ENCODE data around the gene ARRB1. TPM values are rescaled to one million over a fixed set of nuclear protein-coding genes. Genes with fewer than 3 reads are reported as not detected.

The ARRB1 gene
- total RNA-seq, 1 experiment from 2014 or later: 24.2 TPM

DNA sequence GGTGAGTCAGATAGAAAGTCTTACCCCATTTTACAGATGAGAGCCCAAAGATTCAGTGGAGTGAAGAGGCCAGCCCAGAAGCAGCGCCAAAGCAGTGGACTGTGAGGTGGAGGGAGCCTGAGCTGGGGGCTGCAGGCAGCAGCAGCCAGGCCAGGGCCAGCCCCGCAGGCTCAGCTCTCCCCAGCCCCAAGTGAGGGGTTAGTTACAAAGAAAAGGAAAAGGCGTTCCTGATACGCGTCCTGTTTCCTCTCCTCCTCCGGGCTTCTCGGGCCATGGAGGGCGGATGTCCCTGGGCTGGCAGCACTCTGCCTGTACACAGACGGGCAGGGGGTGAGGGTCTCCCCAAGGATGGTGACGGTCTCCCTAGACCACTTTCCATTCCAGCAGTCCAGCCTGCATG lies 44.9 kb downstream of the ARRB1 start:
- H3K9me2 ChIP-seq (ENCODE audit: insufficient read depth): no peaks in the 10 kb centered on the region
- no peaks in the 10 kb centered on the region for H3K27me3 ChIP-seq (ENCODE audit: insufficient read depth, low read length)
- no peaks in the 10 kb centered on the region for H4K20me1 ChIP-seq (ENCODE audit: insufficient read depth)
- ATAC-seq: no peak
- H3K79me2 ChIP-seq (ENCODE audit: insufficient read depth, low read length): no peaks in the 10 kb centered on the region
- H2AFZ ChIP-seq (ENCODE audit: low read depth, low read length, poor library complexity, severe bottlenecking): no peak overlapping the region
- H3K27ac ChIP-seq (ENCODE audit: low read depth, low read length): no peak overlapping the region
- no peaks in the 10 kb centered on the region for H3K9me3 ChIP-seq (ENCODE audit: control insufficient read depth in 1 of 2, insufficient read depth in 1 of 2, low read depth in 1 of 2, low read length in 2 of 2)
- BruUV-seq (replicated peaks): no TSS peak
- peaks cover 0 to 18% of the 10 kb centered on the region in 2 experiments; a peak in 2 of 4 replicates for H3K4me1 ChIP-seq (ENCODE audit: control insufficient read depth in 1 of 2, insufficient read depth in 2 of 2, low read length in 2 of 2)
- H3K9ac ChIP-seq (ENCODE audit: low read length): no peak overlapping the region
- TF ChIP-seq SP1 (IDR thresholded peaks at IDR 0.05; ENCODE audit: low read depth) (no peak), POLR2A (IDR thresholded peaks at IDR 0.05; ENCODE audit: borderline replicate concordance, extremely low read depth, insufficient read depth, insufficient read length) (no peak), TCF7L2 (IDR thresholded peaks at IDR 0.05; ENCODE audit: borderline replicate concordance, extremely low read depth, insufficient read depth, insufficient read length) (no peak), JUND (IDR thresholded peaks at IDR 0.05) (no peak), ZFX (IDR thresholded peaks at IDR 0.05) (no peak), RAD21 (IDR thresholded peaks at IDR 0.05; ENCODE audit: low read depth) (no peak), YY1 (IDR thresholded peaks at IDR 0.05; ENCODE audit: extremely low read depth, insufficient replicate concordance, low read depth, low read length) (no peak), SRF (IDR thresholded peaks at IDR 0.05; ENCODE audit: low read depth) (no peak)
- TF ChIP-seq, protein P1, sequence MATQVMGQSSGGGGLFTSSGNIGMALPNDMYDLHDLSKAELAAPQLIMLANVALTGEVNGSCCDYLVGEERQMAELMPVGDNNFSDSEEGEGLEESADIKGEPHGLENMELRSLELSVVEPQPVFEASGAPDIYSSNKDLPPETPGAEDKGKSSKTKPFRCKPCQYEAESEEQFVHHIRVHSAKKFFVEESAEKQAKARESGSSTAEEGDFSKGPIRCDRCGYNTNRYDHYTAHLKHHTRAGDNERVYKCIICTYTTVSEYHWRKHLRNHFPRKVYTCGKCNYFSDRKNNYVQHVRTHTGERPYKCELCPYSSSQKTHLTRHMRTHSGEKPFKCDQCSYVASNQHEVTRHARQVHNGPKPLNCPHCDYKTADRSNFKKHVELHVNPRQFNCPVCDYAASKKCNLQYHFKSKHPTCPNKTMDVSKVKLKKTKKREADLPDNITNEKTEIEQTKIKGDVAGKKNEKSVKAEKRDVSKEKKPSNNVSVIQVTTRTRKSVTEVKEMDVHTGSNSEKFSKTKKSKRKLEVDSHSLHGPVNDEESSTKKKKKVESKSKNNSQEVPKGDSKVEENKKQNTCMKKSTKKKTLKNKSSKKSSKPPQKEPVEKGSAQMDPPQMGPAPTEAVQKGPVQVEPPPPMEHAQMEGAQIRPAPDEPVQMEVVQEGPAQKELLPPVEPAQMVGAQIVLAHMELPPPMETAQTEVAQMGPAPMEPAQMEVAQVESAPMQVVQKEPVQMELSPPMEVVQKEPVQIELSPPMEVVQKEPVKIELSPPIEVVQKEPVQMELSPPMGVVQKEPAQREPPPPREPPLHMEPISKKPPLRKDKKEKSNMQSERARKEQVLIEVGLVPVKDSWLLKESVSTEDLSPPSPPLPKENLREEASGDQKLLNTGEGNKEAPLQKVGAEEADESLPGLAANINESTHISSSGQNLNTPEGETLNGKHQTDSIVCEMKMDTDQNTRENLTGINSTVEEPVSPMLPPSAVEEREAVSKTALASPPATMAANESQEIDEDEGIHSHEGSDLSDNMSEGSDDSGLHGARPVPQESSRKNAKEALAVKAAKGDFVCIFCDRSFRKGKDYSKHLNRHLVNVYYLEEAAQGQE (IDR thresholded peaks at IDR 0.05; ENCODE audit: low read depth): no peak
- H3K36me3 ChIP-seq (ENCODE audit: control insufficient read depth in 1 of 2, insufficient read depth in 2 of 2, low read length in 2 of 2): no peaks in the 10 kb centered on the region
- intact Hi-C loops (cut with micrococcal nuclease): no loop called here
- ChIA-PET POLR2A (no interaction called here), RAD21 (ENCODE audit: low non-redundant PET in 1 of 2, low total read pairs in 2 of 2, uncharacterized antibody in 2 of 2, unreplicated experiment in 2 of 2) (no interaction called here), CTCF (no interaction called here)
- no peak overlapping the region for H3K4me3 ChIP-seq (replicated peaks in 1 of 2; ENCODE audit: low read depth in 1 of 2, low read length in 2 of 2)
- H3K4me2 ChIP-seq (ENCODE audit: low read length): no peak overlapping the region
- DNase-seq (ENCODE audit: low read depth, low spot score): no peak
